ENCODE results near the gene KRT74. TPM values are rescaled to one million over a fixed set of nuclear protein-coding genes. Genes with fewer than 3 reads are reported as not detected.

Gene KRT74
- total RNA-seq, 1 donor from 2014 or later = not detected

- peaks cover 9% of the 10 kb centered on the region for H3K27me3 ChIP-seq (ENCODE audit: control insufficient read depth, insufficient read depth, low read length)
- DNase-seq (ENCODE audit: low read depth) = no peak
- TF ChIP-seq CTCF (IDR thresholded peaks at IDR 0.05; ENCODE audit: insufficient read depth, low read length, poor library complexity, severe bottlenecking) = no peak
- H3K4me3 ChIP-seq (ENCODE audit: low read depth, low read length) = no peak overlapping the region
- no peaks in the 10 kb centered on the region for H3K36me3 ChIP-seq (ENCODE audit: control insufficient read depth, insufficient read depth, low read length)
Measured at GRCh38 chr12:52558781-52559445, 14.7 kb downstream of the KRT74 start.

- DNase-seq (ENCODE audit: low read depth) = no peak
- no peaks in the 10 kb centered on the region for H3K36me3 ChIP-seq (ENCODE audit: control insufficient read depth, insufficient read depth, low read length)
- TF ChIP-seq CTCF (IDR thresholded peaks at IDR 0.05; ENCODE audit: insufficient read depth, low read length, poor library complexity, severe bottlenecking) = no peak
- peaks cover 11% of the 10 kb centered on the region for H3K27me3 ChIP-seq (ENCODE audit: control insufficient read depth, insufficient read depth, low read length)
- no peak overlapping the region for H3K4me3 ChIP-seq (ENCODE audit: low read depth, low read length)
Measured at GRCh38 chr12:52557476-52557875, 16.2 kb downstream of the KRT74 start.

GRCh38 chr12:52555577-52555976 is 18.1 kb downstream of the KRT74 start:
- no peak for TF ChIP-seq CTCF (IDR thresholded peaks at IDR 0.05; ENCODE audit: insufficient read depth, low read length, poor library complexity, severe bottlenecking)
- H3K36me3 ChIP-seq (ENCODE audit: control insufficient read depth, insufficient read depth, low read length) = no peaks in the 10 kb centered on the region
- no peak for DNase-seq (ENCODE audit: low read depth)
- H3K4me3 ChIP-seq (ENCODE audit: low read depth, low read length) = no peak overlapping the region
- peaks cover 9% of the 10 kb centered on the region for H3K27me3 ChIP-seq (ENCODE audit: control insufficient read depth, insufficient read depth, low read length)

GRCh38 chr12:52552681-52553195 is 20.9 kb downstream of the KRT74 start, which contains the start of gene KRT71:
Gene KRT71, minus strand, starts transcription at chr12:52553145. Its CDS starts 68 bp downstream, at chr12:52553077.
- peaks cover 9% of the 10 kb centered on the region for H3K27me3 ChIP-seq (ENCODE audit: control insufficient read depth, insufficient read depth, low read length)
- no peak for TF ChIP-seq CTCF (IDR thresholded peaks at IDR 0.05; ENCODE audit: insufficient read depth, low read length, poor library complexity, severe bottlenecking)
- no peak within 1 kb of the TSS for H3K4me3 ChIP-seq (ENCODE audit: low read depth, low read length)
- DNase-seq (ENCODE audit: low read depth) = no peak
- no peaks in the 10 kb centered on the region for H3K36me3 ChIP-seq (ENCODE audit: control insufficient read depth, insufficient read depth, low read length)

GRCh38 chr12:52552055-52552454 is 21.6 kb downstream of the KRT74 start:
- Histone ChIP-seq H3K36me3 (ENCODE audit: control insufficient read depth, insufficient read depth, low read length) (no peaks in the 10 kb centered on the region), H3K27me3 (ENCODE audit: control insufficient read depth, insufficient read depth, low read length) (peaks cover 9% of the 10 kb centered on the region), H3K4me3 (ENCODE audit: low read depth, low read length) (no peak overlapping the region)
- TF ChIP-seq CTCF (IDR thresholded peaks at IDR 0.05; ENCODE audit: insufficient read depth, low read length, poor library complexity, severe bottlenecking) = no peak
- no peak for DNase-seq (ENCODE audit: low read depth)

Measured in kidney epithelial cell (primary cell).